ENCODE data around the gene PTF1A. TPM values are rescaled to one million over a fixed set of nuclear protein-coding genes. Genes with fewer than 3 reads are reported as not detected.

The PTF1A gene
- total and polyA plus RNA-seq, 2 experiments from 2014 or later: not detected

DNA sequence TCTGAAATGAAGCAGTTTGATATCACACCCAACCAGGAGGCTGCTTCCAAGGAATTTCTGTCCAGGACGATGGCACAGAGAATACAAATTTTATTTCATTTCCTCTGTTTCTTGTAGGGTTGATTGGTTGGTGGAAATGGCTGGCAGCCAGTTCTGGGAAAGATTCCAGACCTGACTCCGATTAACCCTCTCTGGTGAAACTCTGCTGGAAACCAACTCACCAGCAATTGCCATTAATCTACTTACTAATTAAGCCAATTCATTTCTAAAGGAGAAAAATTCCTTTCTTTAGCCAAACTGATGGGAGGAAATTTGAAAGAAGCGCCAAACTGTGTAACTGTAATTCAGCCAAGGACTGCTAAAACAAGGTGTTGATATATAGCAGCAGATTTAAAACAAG, 10.7 kb downstream of the PTF1A start:
- peaks cover 98% of the 10 kb centered on the region for H3K27me3 ChIP-seq
- H4K20me1 ChIP-seq (ENCODE audit: insufficient read depth, poor library complexity, severe bottlenecking): no peaks in the 10 kb centered on the region
- no peak overlapping the region for H3K4me3 ChIP-seq
- H3K4me2 ChIP-seq: no peak overlapping the region
- no peaks in the 10 kb centered on the region for H3K4me1 ChIP-seq (ENCODE audit: insufficient read depth)
- H3K27ac ChIP-seq: no peak overlapping the region
- H3K79me2 ChIP-seq: no peaks in the 10 kb centered on the region
- TF ChIP-seq EZH2 (IDR thresholded peaks at IDR 0.05; ENCODE audit: borderline replicate concordance): no peak
- TF ChIP-seq EZH2phosphoT487 (IDR thresholded peaks at IDR 0.05; ENCODE audit: low read depth, severe bottlenecking, unreplicated experiment): no peak
- TF ChIP-seq, protein P1, sequence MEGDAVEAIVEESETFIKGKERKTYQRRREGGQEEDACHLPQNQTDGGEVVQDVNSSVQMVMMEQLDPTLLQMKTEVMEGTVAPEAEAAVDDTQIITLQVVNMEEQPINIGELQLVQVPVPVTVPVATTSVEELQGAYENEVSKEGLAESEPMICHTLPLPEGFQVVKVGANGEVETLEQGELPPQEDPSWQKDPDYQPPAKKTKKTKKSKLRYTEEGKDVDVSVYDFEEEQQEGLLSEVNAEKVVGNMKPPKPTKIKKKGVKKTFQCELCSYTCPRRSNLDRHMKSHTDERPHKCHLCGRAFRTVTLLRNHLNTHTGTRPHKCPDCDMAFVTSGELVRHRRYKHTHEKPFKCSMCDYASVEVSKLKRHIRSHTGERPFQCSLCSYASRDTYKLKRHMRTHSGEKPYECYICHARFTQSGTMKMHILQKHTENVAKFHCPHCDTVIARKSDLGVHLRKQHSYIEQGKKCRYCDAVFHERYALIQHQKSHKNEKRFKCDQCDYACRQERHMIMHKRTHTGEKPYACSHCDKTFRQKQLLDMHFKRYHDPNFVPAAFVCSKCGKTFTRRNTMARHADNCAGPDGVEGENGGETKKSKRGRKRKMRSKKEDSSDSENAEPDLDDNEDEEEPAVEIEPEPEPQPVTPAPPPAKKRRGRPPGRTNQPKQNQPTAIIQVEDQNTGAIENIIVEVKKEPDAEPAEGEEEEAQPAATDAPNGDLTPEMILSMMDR (IDR thresholded peaks at IDR 0.05; ENCODE audit: poor library complexity): no peak
- no peak overlapping the region for H2AFZ ChIP-seq
- H3K36me3 ChIP-seq (replicated peaks; ENCODE audit: insufficient read depth, low read depth): no peaks in the 10 kb centered on the region
- H3K9me3 ChIP-seq (ENCODE audit: low read depth): no peaks in the 10 kb centered on the region
- no peak for DNase-seq (ENCODE audit: low spot score)
- no peaks in the 10 kb centered on the region for H3K9me2 ChIP-seq (replicated peaks; ENCODE audit: insufficient read depth)
- 26% methylated on average over 3 of the region's 3 CpGs for WGBS (ENCODE audit: low lambda C conversion rate, missing lambda C conversion rate)

DNA sequence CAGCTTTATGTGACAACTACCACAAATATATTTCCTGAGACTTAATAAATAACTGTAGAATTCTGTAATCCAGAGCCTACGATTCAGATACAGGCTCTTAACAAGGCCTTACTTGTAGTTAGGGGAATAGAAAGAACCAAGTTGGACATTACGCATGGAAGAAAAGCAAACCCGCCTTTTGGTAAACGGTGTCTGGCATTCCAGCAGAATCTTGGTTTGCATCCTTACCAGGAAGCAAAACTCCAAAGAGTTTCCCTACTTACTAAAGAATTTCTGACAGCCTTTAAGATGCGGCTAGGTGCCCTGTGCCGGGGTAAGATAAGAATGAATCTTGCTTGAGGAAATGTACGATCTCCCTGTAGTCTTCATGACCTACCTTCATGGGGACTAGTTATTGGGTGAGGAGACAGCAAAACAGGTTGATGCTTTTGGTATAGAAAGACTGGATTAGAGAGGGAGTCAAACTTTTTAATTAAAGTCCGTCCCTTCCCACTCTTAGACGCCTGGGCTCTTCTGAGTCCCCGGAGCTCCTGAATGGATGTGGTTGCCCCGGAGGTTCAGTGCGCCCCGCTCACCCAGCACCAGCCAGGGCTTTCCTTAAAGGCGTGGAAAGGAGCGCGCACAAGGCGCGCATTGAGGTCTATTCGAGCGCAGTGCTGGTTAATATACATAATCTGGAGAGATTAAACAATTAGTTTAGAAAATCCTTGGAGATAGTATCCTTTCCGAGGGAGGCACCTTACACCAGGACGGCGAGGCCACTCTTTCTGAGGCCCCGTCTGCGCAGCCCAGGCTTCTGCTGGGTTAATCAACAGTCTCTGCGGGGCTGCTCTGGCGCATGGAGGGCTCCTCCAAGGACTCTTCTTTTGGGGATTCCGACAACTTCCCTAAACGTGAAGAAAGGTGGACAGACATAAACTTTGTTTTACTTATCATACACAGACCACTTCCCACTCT, 11.5 kb downstream of the PTF1A start:
- Histone ChIP-seq H3K4me1 (ENCODE audit: insufficient read depth) (no peaks in the 10 kb centered on the region), H2AFZ (no peak overlapping the region), H4K20me1 (ENCODE audit: insufficient read depth, poor library complexity, severe bottlenecking) (no peaks in the 10 kb centered on the region), H3K79me2 (no peaks in the 10 kb centered on the region), H3K27ac (no peak overlapping the region), H3K27me3 (peaks cover 96% of the 10 kb centered on the region), H3K4me3 (no peak overlapping the region), H3K9me2 (replicated peaks; ENCODE audit: insufficient read depth) (no peaks in the 10 kb centered on the region), H3K9me3 (ENCODE audit: low read depth) (no peaks in the 10 kb centered on the region), H3K4me2 (no peak overlapping the region), H3K36me3 (replicated peaks; ENCODE audit: insufficient read depth, low read depth) (no peaks in the 10 kb centered on the region)
- WGBS (ENCODE audit: low lambda C conversion rate, missing lambda C conversion rate): 23% methylated on average over 29 of the region's 29 CpGs
- no peak for DNase-seq (ENCODE audit: low spot score)
- TF ChIP-seq EZH2 (IDR thresholded peaks at IDR 0.05; ENCODE audit: borderline replicate concordance): peak; percentile 34
- TF ChIP-seq, protein P1 (IDR thresholded peaks at IDR 0.05; ENCODE audit: poor library complexity): no peak
- TF ChIP-seq EZH2phosphoT487 (IDR thresholded peaks at IDR 0.05; ENCODE audit: low read depth, severe bottlenecking, unreplicated experiment): no peak

DNA sequence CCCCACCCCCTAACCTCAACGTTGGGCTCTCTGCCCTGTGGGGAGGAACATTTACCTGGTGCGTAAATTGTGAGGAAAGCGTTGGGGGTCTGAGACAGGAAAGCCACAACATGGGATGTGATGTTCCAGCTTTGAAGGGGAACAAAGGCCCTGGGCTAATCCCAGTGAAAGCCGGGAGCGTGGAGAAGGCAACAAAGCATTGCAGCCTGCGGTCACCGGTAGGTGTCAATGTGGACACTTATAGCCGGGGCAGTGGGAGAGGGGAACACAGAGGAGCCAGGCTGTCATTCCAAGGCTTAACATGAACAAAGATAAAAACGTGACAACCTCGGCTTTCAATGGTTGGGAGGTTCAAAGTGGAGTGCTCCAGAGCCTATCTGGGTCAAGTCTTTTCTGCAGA, 12.7 kb downstream of the PTF1A start:
- WGBS (ENCODE audit: low lambda C conversion rate, missing lambda C conversion rate): 8% methylated on average over 10 of the region's 10 CpGs
- peaks cover 90% of the 10 kb centered on the region for H3K27me3 ChIP-seq

More for the DNA sequence above, 12.7 kb downstream of the PTF1A start:
- H4K20me1 ChIP-seq (ENCODE audit: insufficient read depth, poor library complexity, severe bottlenecking): no peaks in the 10 kb centered on the region
- H3K9me2 ChIP-seq (replicated peaks; ENCODE audit: insufficient read depth): no peaks in the 10 kb centered on the region
- no peaks in the 10 kb centered on the region for H3K79me2 ChIP-seq
- H3K36me3 ChIP-seq (replicated peaks; ENCODE audit: insufficient read depth, low read depth): no peaks in the 10 kb centered on the region
- TF ChIP-seq EZH2phosphoT487 (IDR thresholded peaks at IDR 0.05; ENCODE audit: low read depth, severe bottlenecking, unreplicated experiment): no peak
- TF ChIP-seq, protein P1 (IDR thresholded peaks at IDR 0.05; ENCODE audit: poor library complexity): no peak
- TF ChIP-seq EZH2 (IDR thresholded peaks at IDR 0.05; ENCODE audit: borderline replicate concordance): no peak
- H3K4me3 ChIP-seq: no peak overlapping the region
- no peak for DNase-seq (ENCODE audit: low spot score)
- no peak overlapping the region for H2AFZ ChIP-seq
- H3K4me1 ChIP-seq (ENCODE audit: insufficient read depth): no peaks in the 10 kb centered on the region
- H3K9me3 ChIP-seq (ENCODE audit: low read depth): no peaks in the 10 kb centered on the region
- H3K4me2 ChIP-seq: no peak overlapping the region
- H3K27ac ChIP-seq: no peak overlapping the region

Data from hepatocyte (in vitro differentiated cells).